Immature natural killer cell (primary cell): Measurements from ENCODE around the gene NDST1. TPM values are rescaled to one million over a fixed set of nuclear protein-coding genes. Genes with fewer than 3 reads are reported as not detected.

Experiments
- DNase-seq, 3 donors: peaks; one replicate each; pipeline ENCODE4 v3.0.0; 2022; ENCODE audit warnings: mixed read lengths in 1 of 3
- H3K27ac Mint-ChIP-seq, 6 donors: one replicate each; pipeline ENCODE4 v1.8.0; 2020; ENCODE audit warnings: mixed read lengths in 6 of 6, mild to moderate bottlenecking in 5 of 6, inconsistent platforms in 4 of 6, moderate library complexity in 3 of 6
- H3K27me3 Mint-ChIP-seq, 3 donors: one replicate each; pipeline ENCODE4 v1.8.0; 2020 to 2021; ENCODE audit warnings: low read depth in 3 of 3, mild to moderate bottlenecking in 3 of 3, mixed read lengths in 3 of 3, moderate library complexity in 3 of 3, inconsistent platforms in 1 of 3
- H3K36me3 Mint-ChIP-seq, 3 donors: one replicate each; pipeline ENCODE4 v1.8.0; 2020; ENCODE audit warnings: mixed read lengths in 3 of 3, inconsistent platforms in 2 of 3, mild to moderate bottlenecking in 2 of 3
- H3K4me1 Mint-ChIP-seq, 2 donors: one replicate each; pipeline ENCODE4 v1.8.0; 2020; ENCODE audit warnings: inconsistent platforms in 2 of 2, mild to moderate bottlenecking in 2 of 2, mixed read lengths in 2 of 2, moderate library complexity in 1 of 2
- H3K4me3 Mint-ChIP-seq, 5 donors: one replicate each; pipeline ENCODE4 v1.8.0; 2020; ENCODE audit warnings: mild to moderate bottlenecking in 5 of 5, mixed read lengths in 5 of 5, inconsistent platforms in 3 of 5, moderate library complexity in 3 of 5
- H3K9me3 Mint-ChIP-seq, 6 donors: one replicate each; pipeline ENCODE4 v1.8.0; 2020; ENCODE audit warnings: mild to moderate bottlenecking in 6 of 6, mixed read lengths in 6 of 6, inconsistent platforms in 4 of 6, moderate library complexity in 3 of 6
- polyA plus RNA-seq, 3 donors: library from polyadenylated mRNA; unstranded; fragments of 300-500 nt; fragmentation: Illumina TruSeq; gene quantifications; one replicate each; pipeline ENCODE4 v1.2.3, GENCODE V29; 2021

NDST1 gene
- polyA plus RNA-seq, 3 donors from 2014 or later: 1.2 to 3.2 (median 1.4) TPM

- no peak for DNase-seq
- Mint-ChIP-seq H3K36me3 (no peaks in the 10 kb centered on the region), H3K9me3 (no peaks in the 10 kb centered on the region), H3K4me1 (no peaks in the 10 kb centered on the region), H3K4me3 (no peak overlapping the region), H3K27me3 (peaks cover 0 to 4% (median 2%) of the 10 kb centered on the region in 3 donors), H3K27ac (no peak overlapping the region)
Measured at GRCh38 chr5:150598821-150599273, 90.9 kb downstream of the NDST1 start.

DNA sequence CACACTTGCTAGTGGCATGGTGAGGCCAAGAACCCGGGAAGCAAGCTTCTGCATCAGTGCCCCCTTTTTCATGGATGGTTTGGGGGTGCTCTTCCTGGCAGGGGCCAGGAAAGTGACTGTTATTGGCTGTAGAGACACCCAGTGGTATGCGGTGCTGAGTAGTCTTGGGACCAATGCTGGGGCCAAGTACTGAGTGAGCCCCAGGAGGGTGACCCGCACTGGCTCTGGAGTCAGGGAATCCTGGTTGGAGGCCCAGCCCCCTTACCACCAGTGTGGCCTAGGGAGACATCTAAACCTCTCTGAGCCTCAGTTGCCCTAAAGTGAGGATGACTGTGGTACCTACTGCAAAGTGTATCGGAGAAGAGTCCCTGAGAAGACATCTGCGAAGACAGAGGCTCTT is 91.3 kb downstream of the NDST1 start:
- no peak for DNase-seq
- H3K27me3 Mint-ChIP-seq: peaks cover 0 to 4% (median 2%) of the 10 kb centered on the region in 3 donors
- no peak overlapping the region for H3K27ac Mint-ChIP-seq
- no peaks in the 10 kb centered on the region for H3K9me3 Mint-ChIP-seq
- H3K36me3 Mint-ChIP-seq: no peaks in the 10 kb centered on the region
- H3K4me3 Mint-ChIP-seq: no peak overlapping the region
- H3K4me1 Mint-ChIP-seq: no peaks in the 10 kb centered on the region

GRCh38 chr5:150599917-150600511 is 92.1 kb downstream of the NDST1 start:
- no peaks in the 10 kb centered on the region for H3K4me1 Mint-ChIP-seq
- H3K4me3 Mint-ChIP-seq: no peak overlapping the region
- DNase-seq: no peak
- H3K36me3 Mint-ChIP-seq: no peaks in the 10 kb centered on the region
- peaks cover 0 to 4% (median 2%) of the 10 kb centered on the region in 3 donors for H3K27me3 Mint-ChIP-seq
- no peaks in the 10 kb centered on the region for H3K9me3 Mint-ChIP-seq
- no peak overlapping the region for H3K27ac Mint-ChIP-seq

GRCh38 chr5:150600616-150601490 is 92.9 kb downstream of the NDST1 start:
- peaks cover 0 to 4% (median 1%) of the 10 kb centered on the region in 3 donors for H3K27me3 Mint-ChIP-seq
- no peaks in the 10 kb centered on the region for H3K9me3 Mint-ChIP-seq
- H3K4me1 Mint-ChIP-seq: no peaks in the 10 kb centered on the region
- H3K4me3 Mint-ChIP-seq: no peak overlapping the region
- H3K36me3 Mint-ChIP-seq: no peaks in the 10 kb centered on the region
- no peak for DNase-seq
- H3K27ac Mint-ChIP-seq: no peak overlapping the region

DNA sequence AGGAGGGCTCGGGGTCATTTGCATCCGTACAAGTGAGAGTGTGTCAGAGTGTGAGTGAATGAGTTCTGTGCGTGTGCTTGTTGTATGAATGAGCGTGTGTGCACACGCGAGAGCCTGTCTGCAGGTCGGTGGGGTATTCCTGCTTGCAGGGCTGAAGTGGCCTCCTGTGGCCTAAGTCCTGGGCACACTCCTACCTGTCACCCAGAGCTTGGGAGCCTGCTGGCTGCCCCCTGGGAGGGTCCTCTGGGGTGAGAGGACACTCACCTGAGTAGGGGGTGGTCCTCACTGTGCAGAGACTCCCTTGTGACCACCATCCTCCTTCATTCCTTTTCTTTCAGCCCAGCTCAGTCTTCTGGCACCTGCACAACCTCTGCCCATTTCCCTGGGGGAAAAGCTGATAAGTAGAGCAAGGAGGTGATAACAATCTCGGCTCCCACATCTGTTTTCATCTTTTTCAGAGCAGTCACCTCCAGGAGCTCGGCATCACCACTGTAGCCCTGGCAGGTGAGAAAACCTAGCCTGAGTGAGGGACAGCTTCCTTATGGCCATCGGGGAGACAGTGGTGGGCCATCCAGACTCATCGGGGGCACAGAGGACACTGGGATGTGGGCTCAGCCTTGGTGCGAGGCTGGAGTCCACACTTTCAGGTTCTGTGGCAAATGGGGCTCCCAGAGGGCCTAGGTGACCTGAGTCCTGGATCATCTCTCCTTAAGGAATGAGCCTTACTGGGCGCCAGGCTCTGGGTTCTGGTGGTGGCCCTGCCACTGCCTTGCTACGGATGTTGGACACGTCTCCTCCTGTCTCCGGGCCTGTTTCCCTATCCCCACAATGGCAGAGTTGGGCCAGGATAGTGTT is 93.8 kb downstream of the NDST1 start:
- Mint-ChIP-seq H3K27me3 (peaks cover 0 to 4% (median 1%) of the 10 kb centered on the region in 3 donors), H3K36me3 (no peaks in the 10 kb centered on the region), H3K4me1 (no peaks in the 10 kb centered on the region), H3K9me3 (no peaks in the 10 kb centered on the region), H3K4me3 (no peak overlapping the region), H3K27ac (no peak overlapping the region)
- no peak for DNase-seq

DNA sequence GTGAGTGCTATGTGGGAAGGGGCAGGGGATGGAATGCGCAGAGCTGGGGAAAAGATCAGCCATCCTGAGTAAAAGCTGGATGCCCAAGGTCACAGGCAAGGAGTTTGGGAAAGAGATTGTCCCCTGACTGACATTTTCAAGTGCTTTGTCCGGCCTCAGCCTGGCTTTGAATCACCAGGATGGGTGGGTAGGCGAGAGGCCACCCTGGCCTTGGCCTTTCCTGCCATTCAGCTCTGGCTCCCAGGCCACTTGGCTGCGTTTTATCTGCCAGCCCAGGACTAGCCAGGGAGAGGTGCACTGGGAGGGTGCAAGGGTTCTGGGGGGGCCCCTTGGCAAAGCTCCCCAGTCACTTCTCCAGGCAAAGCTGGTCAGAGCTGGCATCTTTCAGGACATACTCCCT is 95.1 kb downstream of the NDST1 start:
- Mint-ChIP-seq H3K4me3 (no peak overlapping the region), H3K27ac (no peak overlapping the region), H3K9me3 (no peaks in the 10 kb centered on the region), H3K27me3 (peaks cover 0 to 8% (median 1%) of the 10 kb centered on the region in 3 donors), H3K4me1 (no peaks in the 10 kb centered on the region), H3K36me3 (no peaks in the 10 kb centered on the region)
- no peak for DNase-seq

DNA sequence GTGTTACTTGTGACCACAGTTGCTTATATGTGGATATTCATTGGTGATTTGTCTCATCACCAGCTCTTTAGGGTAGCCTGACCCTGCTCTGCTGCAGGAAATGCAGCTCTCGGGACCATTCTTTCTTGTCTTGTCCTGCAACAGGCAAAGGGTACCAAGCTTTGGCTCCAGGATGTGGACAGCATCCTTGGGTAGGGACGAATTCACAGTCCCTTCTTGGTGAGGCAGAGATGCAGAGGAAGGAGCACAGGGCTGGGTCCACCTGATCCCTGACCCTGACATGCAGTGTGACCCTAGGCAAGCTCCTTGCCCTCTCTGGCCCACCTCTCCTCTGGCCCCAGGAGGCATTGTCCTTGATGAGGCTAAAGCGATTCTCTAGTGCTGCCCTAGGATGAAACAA is 95.6 kb downstream of the NDST1 start:
- H3K27ac Mint-ChIP-seq: no peak overlapping the region
- H3K9me3 Mint-ChIP-seq: no peaks in the 10 kb centered on the region
- H3K27me3 Mint-ChIP-seq: peaks cover 0 to 8% (median 1%) of the 10 kb centered on the region in 3 donors
- no peaks in the 10 kb centered on the region for H3K36me3 Mint-ChIP-seq
- H3K4me3 Mint-ChIP-seq: no peak overlapping the region
- no peaks in the 10 kb centered on the region for H3K4me1 Mint-ChIP-seq
- no peak for DNase-seq

DNA sequence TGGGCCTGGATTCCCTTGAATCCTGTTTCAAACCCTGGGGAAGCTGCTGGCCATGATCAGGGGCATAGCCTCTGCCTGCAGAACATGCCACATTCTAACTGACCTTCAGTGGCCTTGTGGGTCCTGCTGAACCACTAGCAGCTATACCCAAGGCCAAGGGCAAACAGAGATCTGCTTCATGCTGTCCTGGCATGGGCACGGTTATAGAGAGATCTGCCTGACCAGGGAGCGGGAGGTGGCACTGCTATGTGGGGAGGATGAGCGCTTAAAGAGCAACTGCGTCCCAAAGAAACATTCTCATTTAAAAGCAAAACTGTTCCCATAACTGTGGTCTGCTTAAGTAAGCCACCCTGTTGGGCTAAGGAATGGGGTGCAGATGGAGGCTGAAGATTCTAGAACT is 96.1 kb downstream of the NDST1 start:
- H3K36me3 Mint-ChIP-seq: no peaks in the 10 kb centered on the region
- peaks cover 0 to 8% (median 1%) of the 10 kb centered on the region in 3 donors for H3K27me3 Mint-ChIP-seq
- no peak overlapping the region for H3K27ac Mint-ChIP-seq
- H3K9me3 Mint-ChIP-seq: no peaks in the 10 kb centered on the region
- no peak overlapping the region for H3K4me3 Mint-ChIP-seq
- no peaks in the 10 kb centered on the region for H3K4me1 Mint-ChIP-seq
- no peak for DNase-seq

GRCh38 chr5:150604894-150605440 is 97.0 kb downstream of the NDST1 start:
- Mint-ChIP-seq H3K27ac (no peak overlapping the region), H3K27me3 (peaks cover 0 to 4% (median 1%) of the 10 kb centered on the region in 3 donors), H3K36me3 (no peaks in the 10 kb centered on the region), H3K9me3 (no peaks in the 10 kb centered on the region), H3K4me3 (no peak overlapping the region), H3K4me1 (no peaks in the 10 kb centered on the region)
- no peak for DNase-seq

DNA sequence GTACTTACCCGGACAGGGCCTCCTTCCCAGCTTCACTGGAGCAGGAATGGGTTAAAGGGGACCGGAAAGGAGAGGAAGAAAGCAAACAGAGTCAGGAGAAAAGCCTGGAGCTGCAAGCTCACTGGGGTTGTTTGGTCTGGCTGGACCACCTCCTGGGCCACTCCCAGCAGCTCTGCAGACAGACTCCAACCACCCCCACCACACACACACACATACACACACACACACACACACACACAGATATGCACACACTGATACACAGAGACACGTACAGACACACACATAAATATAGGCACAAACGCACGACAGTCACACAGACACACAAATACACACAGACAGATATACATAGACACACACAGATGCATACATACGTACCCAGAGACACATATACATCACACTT is 97.6 kb downstream of the NDST1 start:
- H3K36me3 Mint-ChIP-seq: no peaks in the 10 kb centered on the region
- DNase-seq: no peak
- no peak overlapping the region for H3K27ac Mint-ChIP-seq
- H3K4me3 Mint-ChIP-seq: no peak overlapping the region
- peaks cover 0 to 4% (median 1%) of the 10 kb centered on the region in 3 donors for H3K27me3 Mint-ChIP-seq
- H3K9me3 Mint-ChIP-seq: no peaks in the 10 kb centered on the region
- H3K4me1 Mint-ChIP-seq: no peaks in the 10 kb centered on the region

GRCh38 chr5:150606476-150606875 is 98.5 kb downstream of the NDST1 start:
- Mint-ChIP-seq H3K27me3 (peaks cover 0 to 4% (median 1%) of the 10 kb centered on the region in 3 donors), H3K27ac (no peak overlapping the region), H3K4me1 (no peaks in the 10 kb centered on the region), H3K9me3 (no peaks in the 10 kb centered on the region), H3K36me3 (no peaks in the 10 kb centered on the region), H3K4me3 (no peak overlapping the region)
- no peak for DNase-seq

DNA sequence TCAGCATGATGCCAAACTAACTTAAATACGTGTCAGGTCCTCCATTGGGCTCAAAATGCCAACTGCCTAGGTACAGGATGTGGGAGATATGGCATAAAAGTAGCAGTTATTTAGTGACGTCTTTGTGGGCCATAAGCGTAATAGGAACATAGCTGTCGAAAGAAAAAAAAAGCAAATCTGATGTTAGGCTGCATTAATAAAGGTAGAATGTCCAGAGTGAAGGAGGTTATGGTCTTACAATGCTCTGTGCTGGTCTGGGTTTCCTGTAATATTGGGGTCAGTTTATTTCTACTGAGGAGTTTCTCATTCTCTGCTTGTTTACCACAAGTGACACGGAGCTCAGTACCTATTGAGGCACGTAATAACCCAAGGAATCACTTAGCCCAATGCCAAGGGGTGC is 99.2 kb downstream of the NDST1 start:
- no peaks in the 10 kb centered on the region for H3K36me3 Mint-ChIP-seq
- H3K4me3 Mint-ChIP-seq: no peak overlapping the region
- no peak for DNase-seq
- no peaks in the 10 kb centered on the region for H3K9me3 Mint-ChIP-seq
- peaks cover 0 to 4% (median 0%) of the 10 kb centered on the region in 3 donors for H3K27me3 Mint-ChIP-seq
- H3K27ac Mint-ChIP-seq: no peak overlapping the region
- H3K4me1 Mint-ChIP-seq: no peaks in the 10 kb centered on the region
